ENCODE data around the gene MAML3.

Gene MAML3

DNA sequence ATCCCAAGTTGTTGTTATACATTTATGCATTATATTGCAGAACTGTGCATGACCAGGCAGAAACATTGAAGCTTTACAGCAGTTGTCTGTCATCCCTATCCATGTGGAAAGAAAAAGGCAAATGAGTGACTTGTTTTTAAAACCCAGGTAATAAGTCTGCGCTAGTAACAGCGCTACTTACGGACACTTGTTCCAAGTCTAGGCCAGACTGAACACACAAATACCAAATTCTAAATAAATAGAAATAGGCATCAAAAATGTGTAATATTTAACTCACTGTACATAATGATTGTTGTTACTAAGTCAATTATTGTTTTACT is 548 bp upstream of the MAML3 start:
- DNase-seq: no peak

GRCh38 chr4:140153419-140153717 is 616 bp downstream of the MAML3 start:
- no peak for DNase-seq

GRCh38 chr4:140152751-140153418 is 1.1 kb downstream of the MAML3 start:
- peak; percentile 22 for DNase-seq

- peak; percentile 76 for DNase-seq
Measured at GRCh38 chr4:140152013-140152703, 1.8 kb downstream of the MAML3 start.

- DNase-seq: peak; percentile 63
Measured at GRCh38 chr4:140151699-140152012, 2.3 kb downstream of the MAML3 start.

DNA sequence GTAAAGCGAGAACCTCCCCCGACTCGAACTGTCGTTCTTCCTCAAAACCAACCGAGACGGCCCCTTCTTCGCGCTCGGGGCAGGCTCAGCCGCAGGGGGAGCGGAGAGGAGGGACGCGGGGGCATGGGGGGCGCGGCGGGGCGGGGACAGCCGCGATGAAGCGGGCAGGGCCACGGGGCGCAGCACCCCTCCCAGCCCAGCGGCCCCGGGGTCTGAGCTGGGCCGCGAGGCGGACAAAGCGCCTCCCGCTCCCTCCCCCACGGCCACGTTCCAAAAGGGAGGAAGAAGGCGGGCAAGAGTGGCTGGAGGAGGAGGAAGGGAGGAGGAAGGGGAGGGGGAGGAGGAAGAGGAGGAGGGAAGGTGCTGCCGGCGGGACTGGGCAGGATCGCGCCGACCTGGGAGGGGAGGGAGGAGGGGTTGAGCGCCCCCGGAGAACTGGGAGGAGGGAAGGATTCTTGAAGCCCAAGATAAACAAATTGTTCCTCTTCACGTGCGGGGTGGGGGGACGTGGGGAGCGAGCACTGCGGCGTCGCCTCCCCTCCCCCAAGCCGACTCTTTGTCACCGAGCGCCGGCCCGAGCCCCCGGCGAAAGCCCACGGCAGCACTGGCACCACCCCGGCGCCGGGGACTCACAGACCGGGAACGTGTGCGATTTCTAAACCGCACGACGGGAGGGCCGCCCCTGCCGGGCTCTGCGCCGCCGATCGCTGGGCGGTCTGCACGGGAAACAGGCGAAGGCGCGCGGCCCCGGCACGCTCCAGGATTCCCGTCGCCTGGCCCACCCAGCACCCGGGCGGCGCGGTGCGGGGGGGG is 2.9 kb downstream of the MAML3 start:
- peak; percentile 74 for DNase-seq

- no peak for DNase-seq
Measured at GRCh38 chr4:140150636-140150885, 3.4 kb downstream of the MAML3 start.

GRCh38 chr4:140149846-140150635 is 3.9 kb downstream of the MAML3 start:
- peak; percentile 60 for DNase-seq

- no peak for DNase-seq
Measured at GRCh38 chr4:140144050-140144449, 9.9 kb downstream of the MAML3 start.

GRCh38 chr4:140141210-140141835 is 12.7 kb downstream of the MAML3 start:
- DNase-seq: no peak

DNA sequence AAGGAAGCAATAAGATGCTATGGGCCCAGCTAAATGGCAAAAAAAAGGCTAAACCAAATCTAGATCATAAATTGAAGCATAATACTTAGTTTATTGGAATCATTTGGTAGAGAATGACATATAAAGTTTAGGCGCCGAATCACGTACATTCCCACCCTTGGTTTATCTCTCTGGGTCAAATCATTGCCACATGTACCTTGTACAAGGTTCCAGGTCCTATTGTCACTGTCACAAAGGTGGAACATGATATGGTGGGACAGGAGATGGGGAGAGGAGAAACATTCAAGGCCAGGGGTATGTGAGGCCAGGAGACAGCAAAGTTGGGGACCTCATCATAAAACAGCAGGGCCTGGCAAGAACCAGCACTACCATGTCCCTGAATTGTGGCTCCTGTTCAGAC is 13.4 kb downstream of the MAML3 start:
- DNase-seq: no peak

GRCh38 chr4:140138428-140138827 is 15.6 kb downstream of the MAML3 start:
- DNase-seq: no peak

DNA sequence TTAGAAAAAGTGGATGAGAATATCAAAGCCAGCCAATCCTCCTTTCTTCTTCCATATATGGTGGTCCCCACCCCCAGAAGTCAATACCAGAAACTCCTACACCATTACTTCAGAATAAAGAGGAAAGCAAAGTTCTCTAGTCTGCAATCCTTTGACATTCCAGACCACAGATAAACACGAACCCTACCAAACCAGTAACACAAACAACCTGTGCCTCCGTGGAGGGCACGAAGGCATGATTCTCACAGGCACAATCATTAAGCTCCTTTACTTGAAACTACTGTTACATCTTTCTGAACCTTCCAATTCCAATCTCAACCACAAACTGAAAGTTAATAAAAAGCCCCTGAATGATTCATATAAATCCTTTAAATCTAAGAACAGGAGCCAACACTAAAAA is 16.3 kb downstream of the MAML3 start:
- DNase-seq: no peak

DNA sequence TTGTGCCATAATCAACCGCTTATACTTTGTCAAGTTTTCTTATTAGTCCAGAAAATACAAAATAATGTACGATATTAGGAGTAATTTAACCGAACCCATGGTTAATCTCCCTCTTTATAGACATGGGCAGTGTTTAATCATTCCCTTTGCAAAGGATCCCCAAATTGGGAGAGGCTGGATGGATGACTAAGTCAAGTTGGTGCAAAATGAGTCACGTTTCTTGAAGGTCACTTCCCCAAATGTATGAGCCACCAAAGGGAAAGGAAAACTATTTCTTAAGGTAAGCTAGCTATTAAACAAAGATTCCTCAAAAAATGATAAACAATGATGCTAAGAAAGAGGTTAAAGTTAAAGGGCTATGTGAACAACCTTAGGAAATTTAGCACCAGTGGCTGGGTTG is 17.5 kb downstream of the MAML3 start:
- DNase-seq: no peak

DNA sequence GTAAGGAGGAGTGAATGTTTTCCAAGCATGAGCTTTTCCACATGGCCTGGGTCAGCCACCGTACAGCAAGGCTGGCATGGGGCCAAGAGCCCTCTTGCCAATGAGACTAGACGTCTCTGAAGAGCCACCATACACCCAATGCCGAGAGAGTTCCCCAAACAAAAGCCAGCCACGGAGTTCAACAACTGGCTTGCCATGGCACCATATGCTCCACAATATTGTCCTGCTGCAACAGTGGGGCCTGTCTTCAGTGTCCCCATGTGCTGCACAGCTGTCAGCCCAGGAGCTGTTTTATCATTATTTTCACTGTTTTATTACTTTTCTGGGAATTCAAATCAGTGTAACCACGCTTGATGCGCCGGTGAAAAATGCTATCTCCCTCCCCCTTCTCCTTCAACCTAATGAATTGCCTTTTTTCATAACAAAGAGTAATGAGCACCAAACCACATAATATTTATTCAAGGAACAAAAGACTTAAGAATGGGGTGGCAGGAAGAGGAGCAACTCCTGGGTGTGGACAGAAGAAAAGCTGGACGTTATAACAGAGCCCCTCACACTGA is 18.4 kb downstream of the MAML3 start:
- DNase-seq: no peak

DNA sequence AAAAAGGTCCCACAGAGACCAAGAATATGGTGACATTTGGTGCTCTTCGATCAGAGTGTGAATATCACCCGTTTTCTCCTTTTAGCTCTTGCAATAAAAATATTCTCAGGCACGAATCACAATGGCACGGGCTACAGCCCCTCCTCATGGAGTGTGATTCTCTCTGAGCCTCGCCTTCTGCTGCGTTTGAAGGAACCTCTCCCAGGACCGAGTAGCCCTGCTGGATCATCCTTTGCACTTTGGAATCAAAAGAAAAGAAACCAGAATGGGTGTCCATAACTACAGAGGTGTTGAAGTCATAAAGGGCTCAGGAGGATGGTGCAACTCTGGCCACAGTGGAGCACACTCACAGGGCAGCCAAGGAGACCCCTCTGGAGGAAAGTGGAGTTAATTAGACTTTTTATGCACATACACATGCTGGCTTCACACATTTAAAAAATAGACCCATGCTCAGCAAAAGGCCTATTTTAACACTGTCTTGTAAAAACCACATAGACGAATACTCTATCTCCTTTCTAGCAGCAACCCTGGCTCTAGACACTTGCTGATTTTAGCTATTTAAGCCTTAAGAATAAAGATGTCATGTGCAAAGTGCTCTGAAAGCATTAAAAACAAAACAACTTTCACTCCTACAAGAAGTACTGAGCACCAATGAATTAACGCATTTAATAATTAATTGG is 19.1 kb downstream of the MAML3 start:
- DNase-seq: no peak

DNA sequence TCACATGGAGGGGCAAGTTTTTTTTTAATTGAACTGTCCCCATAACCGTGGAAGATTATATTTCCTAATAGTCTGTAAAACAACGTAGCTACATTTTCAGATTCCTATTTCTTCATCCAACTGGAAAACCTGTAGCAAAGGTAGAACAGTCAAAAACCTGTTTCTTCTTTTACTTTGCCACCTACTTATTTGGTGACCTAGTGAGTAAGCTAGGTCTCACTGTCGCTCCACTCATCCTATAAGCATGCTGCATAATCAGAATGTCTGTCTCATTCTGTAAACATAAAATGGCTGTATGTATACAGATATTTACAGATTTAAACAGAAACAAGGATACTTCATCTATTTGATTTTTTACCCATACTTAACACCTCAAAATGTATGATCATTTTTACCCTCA is 20.4 kb downstream of the MAML3 start:
- no peak for DNase-seq

DNA sequence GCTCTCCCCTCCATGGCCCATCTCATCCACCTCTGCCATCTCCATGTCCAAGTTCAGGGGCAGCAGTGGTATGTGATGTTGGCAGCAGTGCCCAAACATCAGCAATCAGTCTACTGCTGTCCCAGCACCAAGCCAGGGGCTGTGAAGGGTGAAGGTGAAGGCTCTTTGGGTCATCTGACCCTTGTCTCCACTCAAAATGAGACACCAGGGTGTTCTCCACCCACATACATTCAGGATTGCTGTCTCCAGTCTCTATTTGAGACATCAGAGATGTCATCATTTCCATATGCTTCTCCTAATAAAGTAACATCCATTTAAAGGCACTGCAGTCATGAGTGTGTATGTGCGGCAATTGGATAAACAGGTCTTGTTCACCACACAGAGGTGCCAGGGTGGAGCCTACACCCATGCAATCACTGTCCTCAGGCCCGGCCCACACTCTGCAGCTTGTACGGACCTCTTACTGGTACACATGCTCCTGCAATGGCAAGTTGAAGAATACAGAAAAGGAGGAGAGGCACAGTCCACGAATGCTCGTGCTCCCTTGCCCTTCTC is 22.2 kb downstream of the MAML3 start:
- no peak for DNase-seq

GRCh38 chr4:140130677-140131076 is 23.3 kb downstream of the MAML3 start:
- no peak for DNase-seq

- DNase-seq: no peak
Measured at GRCh38 chr4:140127422-140127821, 26.6 kb downstream of the MAML3 start.

- DNase-seq: no peak
Measured at GRCh38 chr4:140126261-140126660, 27.7 kb downstream of the MAML3 start.

GRCh38 chr4:140125374-140125773 is 28.6 kb downstream of the MAML3 start:
- DNase-seq: no peak

Measured in activated gamma-delta T cell treated with Interleukin-2 at 50 U/mL for 16 hours (primary cell).